WTC11 (cell line): ENCODE measurements around the gene FOXRED2. TPM values are rescaled to one million over a fixed set of nuclear protein-coding genes. Genes with fewer than 3 reads are reported as not detected.
A peak's percentile ranks its signal among the peaks of the same experiment; 100 is the strongest.

Experiments used
- ATAC-seq: fragments of 200-7000 bp; cut with Tn5 transposase; 2 replicates; pipeline ENCODE4 v1.10.0; 2021; ENCODE audit warnings: mild to moderate bottlenecking, moderate library complexity
- CTCF ChIA-PET: fragments of 300-600 bp; sonication (Branson Sonifier 250); formaldehyde crosslinking; loops from one replicate; lab custom pipeline; 2021; ENCODE audit warnings: antibody characterized with exemption; lab: Charles Lee
- POLR2A ChIA-PET: fragments of 350-600 bp; sonication (Branson Sonifier 250); formaldehyde crosslinking; loops from one replicate; lab custom pipeline; 2021; ENCODE audit warnings: antibody characterized with exemption; lab: Charles Lee
- DNase-seq: peaks from one replicate; pipeline ENCODE4 v3.0.0; 2021; ENCODE audit warnings: low spot score
- H3K27ac Mint-ChIP-seq: 2 replicates; pipeline ENCODE4 v1.8.0; 2021; ENCODE audit warnings: mixed read lengths
- H3K27me3 Mint-ChIP-seq: 2 replicates; pipeline ENCODE4 v1.8.0; 2021; ENCODE audit warnings: low read depth, mild to moderate bottlenecking, moderate library complexity, mixed read lengths
- H3K36me3 Mint-ChIP-seq: 2 replicates; pipeline ENCODE4 v1.8.0; 2021; ENCODE audit warnings: mixed read lengths
- H3K4me1 Mint-ChIP-seq: 2 replicates; pipeline ENCODE4 v1.8.0; 2022; ENCODE audit warnings: mixed read lengths
- H3K4me3 Mint-ChIP-seq: 2 replicates; pipeline ENCODE4 v1.8.0; 2021; ENCODE audit warnings: mild to moderate bottlenecking, moderate library complexity, mixed read lengths
- H3K9me3 Mint-ChIP-seq: 2 replicates; pipeline ENCODE4 v1.8.0; 2021; ENCODE audit warnings: mixed read lengths
- AFF4 ChIP-seq: sonication (generic); formaldehyde crosslinking; IDR thresholded peaks from 2 replicates; pipeline ENCODE4 v1.8.1; 2023; ENCODE audit warnings: mild to moderate bottlenecking, missing genetic modification reagents, borderline replicate concordance
- E2F1 ChIP-seq: sonication (generic); formaldehyde crosslinking; IDR thresholded peaks from 2 replicates; pipeline ENCODE4 v1.8.0; 2022; ENCODE audit warnings: mild to moderate bottlenecking, missing genetic modification reagents
- ETV6 ChIP-seq: sonication (generic); formaldehyde crosslinking; IDR thresholded peaks from 2 replicates; pipeline ENCODE4 v1.8.1; 2022; ENCODE audit warnings: mild to moderate bottlenecking, missing genetic modification reagents
- FOXK1 ChIP-seq: sonication (generic); formaldehyde crosslinking; IDR thresholded peaks from 2 replicates; pipeline ENCODE4 v1.8.0; 2022; ENCODE audit warnings: mild to moderate bottlenecking, moderate library complexity, missing genetic modification reagents
- FOXP1 ChIP-seq: sonication (generic); formaldehyde crosslinking; IDR thresholded peaks from 2 replicates; pipeline ENCODE4 v1.8.0; 2022; ENCODE audit warnings: missing genetic modification reagents, mild to moderate bottlenecking, moderate library complexity, borderline replicate concordance
- NFYB ChIP-seq: sonication (generic); formaldehyde crosslinking; conservative IDR thresholded peaks from 2 replicates; pipeline ENCODE4 v1.8.0; 2022; ENCODE audit warnings: low read depth, missing genetic modification reagents
- NR1H2 ChIP-seq: sonication (generic); formaldehyde crosslinking; IDR thresholded peaks from 2 replicates; pipeline ENCODE4 v1.9.0; 2021; ENCODE audit warnings: mild to moderate bottlenecking, moderate library complexity, missing genetic modification reagents
- SMAD3 ChIP-seq: sonication (generic); formaldehyde crosslinking; IDR thresholded peaks from 2 replicates; pipeline ENCODE4 v1.8.0; 2022; ENCODE audit warnings: missing genetic modification reagents, mild to moderate bottlenecking, borderline replicate concordance
- TCF7 ChIP-seq: sonication (generic); formaldehyde crosslinking; IDR thresholded peaks from 2 replicates; pipeline ENCODE4 v1.8.0; 2022; ENCODE audit warnings: mild to moderate bottlenecking, low read depth, missing genetic modification reagents, moderate library complexity
- TEAD1 ChIP-seq: sonication (generic); formaldehyde crosslinking; IDR thresholded peaks from 2 replicates; pipeline ENCODE4 v1.8.0; 2022; ENCODE audit warnings: mild to moderate bottlenecking, missing genetic modification reagents
- TEAD4 ChIP-seq: sonication (generic); formaldehyde crosslinking; IDR thresholded peaks from 2 replicates; pipeline ENCODE4 v1.8.0; 2022; ENCODE audit warnings: mild to moderate bottlenecking, missing genetic modification reagents
- TP53 ChIP-seq: sonication (generic); formaldehyde crosslinking; IDR thresholded peaks from 2 replicates; pipeline ENCODE4 v1.8.1; 2023; ENCODE audit warnings: mild to moderate bottlenecking, missing genetic modification reagents
- ZNF396 ChIP-seq: fragments of 250-450 bp; sonication (Bioruptor Pico); IDR thresholded peaks from 2 replicates; pipeline ENCODE4 v1.8.0; 2021; ENCODE audit warnings: mild to moderate bottlenecking, moderate library complexity, borderline replicate concordance
- ZNF423 ChIP-seq: fragments of 250-450 bp; sonication (Bioruptor Pico); IDR thresholded peaks from 2 replicates; pipeline ENCODE4 v2.1.2; 2022; ENCODE audit warnings: mild to moderate bottlenecking, moderate library complexity
- total RNA-seq: library from RNA; stranded (reverse); gene quantifications from 3 replicates; pipeline ENCODE4 v1.2.3, GENCODE V29; 2021
- TF ChIP-seq, protein P1 (sequence below): sonication (generic); formaldehyde crosslinking; IDR thresholded peaks from 2 replicates; pipeline ENCODE4 v1.8.1; 2022; ENCODE audit warnings: mild to moderate bottlenecking, moderate library complexity, missing genetic modification reagents
- TF ChIP-seq, protein P2 (sequence below): fragments of 250-450 bp; sonication (Bioruptor Pico); IDR thresholded peaks from 2 replicates; pipeline ENCODE4 v1.9.0; 2021; ENCODE audit warnings: mild to moderate bottlenecking, borderline replicate concordance
- TF ChIP-seq, protein P3 (sequence below): sonication (generic); formaldehyde crosslinking; conservative IDR thresholded peaks from 2 replicates; pipeline ENCODE4 v1.8.1; 2023; ENCODE audit warnings: mild to moderate bottlenecking, low read depth, missing genetic modification reagents, moderate library complexity
- TF ChIP-seq, protein P4 (sequence below): fragments of 250-450 bp; sonication (Bioruptor Pico); IDR thresholded peaks from 2 replicates; pipeline ENCODE4 v1.8.0; 2021; ENCODE audit warnings: mild to moderate bottlenecking
- TF ChIP-seq, protein P5 (sequence below): sonication (generic); formaldehyde crosslinking; IDR thresholded peaks from 2 replicates; pipeline ENCODE4 v1.8.1; 2023; ENCODE audit warnings: mild to moderate bottlenecking, missing genetic modification reagents

Gene FOXRED2
- total RNA-seq, 1 experiment from 2014 or later = 20.1 TPM

GRCh38 chr22:36454916-36455570 is 51.8 kb downstream of the FOXRED2 start:
- H3K36me3 Mint-ChIP-seq = no peaks in the 10 kb centered on the region
- ATAC-seq = peak; percentile 83
- no peaks in the 10 kb centered on the region for H3K9me3 Mint-ChIP-seq
- CTCF ChIA-PET = interaction anchor here (0.7 to 2.0 kb wide), 5 partner anchors 9 to 169 kb away, joined by 3 to 7 read pairs (median 4); no protein-coding TSS in a partner anchor
- POLR2A ChIA-PET = interaction anchor here (0.5 to 2.0 kb wide), 10 partner anchors 15 to 148 kb away, joined by 3 to 9 read pairs (median 4); partner anchors contain the start of gene MYH9
- peaks cover 40% of the 10 kb centered on the region for H3K4me1 Mint-ChIP-seq
- H3K4me3 Mint-ChIP-seq = peak overlapping the region; percentile 56
- DNase-seq = peak; percentile 98
- H3K27ac Mint-ChIP-seq = 0 out of 2 replicates have a peak overlapping the region, but pooled peaks have one; percentile 94
- H3K27me3 Mint-ChIP-seq = peaks cover 8% of the 10 kb centered on the region
- TF ChIP-seq TEAD1 (CRISPR knock-in tag) (peak; percentile 72), SMAD3 (no peak; the same call in 1 of the 2 replicates), TP53 (CRISPR knock-in tag) (0 out of 2 replicates have a peak, but pooled peaks have one; percentile 40), E2F1 (CRISPR knock-in tag) (no peak), ETV6 (no peak), NFYB (CRISPR knock-in tag) (no peak), TEAD4 (CRISPR knock-in tag) (no peak), NR1H2 (CRISPR knock-in tag) (no peak), AFF4 (no peak), FOXK1 (CRISPR knock-in tag) (peak; percentile 77), ZNF396 (CRISPR knock-in tag) (no peak), FOXP1 (CRISPR knock-in tag) (0 out of 2 replicates have a peak, but pooled peaks have one; percentile 61), ZNF423 (CRISPR knock-in tag) (peak; percentile 49; the same call in 1 of the 2 replicates), TCF7 (CRISPR knock-in tag) (no peak)
- TF ChIP-seq, protein P1, sequence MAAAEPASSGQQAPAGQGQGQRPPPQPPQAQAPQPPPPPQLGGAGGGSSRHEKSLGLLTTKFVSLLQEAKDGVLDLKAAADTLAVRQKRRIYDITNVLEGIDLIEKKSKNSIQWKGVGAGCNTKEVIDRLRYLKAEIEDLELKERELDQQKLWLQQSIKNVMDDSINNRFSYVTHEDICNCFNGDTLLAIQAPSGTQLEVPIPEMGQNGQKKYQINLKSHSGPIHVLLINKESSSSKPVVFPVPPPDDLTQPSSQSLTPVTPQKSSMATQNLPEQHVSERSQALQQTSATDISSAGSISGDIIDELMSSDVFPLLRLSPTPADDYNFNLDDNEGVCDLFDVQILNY = peak; percentile 96
- TF ChIP-seq, protein P2, sequence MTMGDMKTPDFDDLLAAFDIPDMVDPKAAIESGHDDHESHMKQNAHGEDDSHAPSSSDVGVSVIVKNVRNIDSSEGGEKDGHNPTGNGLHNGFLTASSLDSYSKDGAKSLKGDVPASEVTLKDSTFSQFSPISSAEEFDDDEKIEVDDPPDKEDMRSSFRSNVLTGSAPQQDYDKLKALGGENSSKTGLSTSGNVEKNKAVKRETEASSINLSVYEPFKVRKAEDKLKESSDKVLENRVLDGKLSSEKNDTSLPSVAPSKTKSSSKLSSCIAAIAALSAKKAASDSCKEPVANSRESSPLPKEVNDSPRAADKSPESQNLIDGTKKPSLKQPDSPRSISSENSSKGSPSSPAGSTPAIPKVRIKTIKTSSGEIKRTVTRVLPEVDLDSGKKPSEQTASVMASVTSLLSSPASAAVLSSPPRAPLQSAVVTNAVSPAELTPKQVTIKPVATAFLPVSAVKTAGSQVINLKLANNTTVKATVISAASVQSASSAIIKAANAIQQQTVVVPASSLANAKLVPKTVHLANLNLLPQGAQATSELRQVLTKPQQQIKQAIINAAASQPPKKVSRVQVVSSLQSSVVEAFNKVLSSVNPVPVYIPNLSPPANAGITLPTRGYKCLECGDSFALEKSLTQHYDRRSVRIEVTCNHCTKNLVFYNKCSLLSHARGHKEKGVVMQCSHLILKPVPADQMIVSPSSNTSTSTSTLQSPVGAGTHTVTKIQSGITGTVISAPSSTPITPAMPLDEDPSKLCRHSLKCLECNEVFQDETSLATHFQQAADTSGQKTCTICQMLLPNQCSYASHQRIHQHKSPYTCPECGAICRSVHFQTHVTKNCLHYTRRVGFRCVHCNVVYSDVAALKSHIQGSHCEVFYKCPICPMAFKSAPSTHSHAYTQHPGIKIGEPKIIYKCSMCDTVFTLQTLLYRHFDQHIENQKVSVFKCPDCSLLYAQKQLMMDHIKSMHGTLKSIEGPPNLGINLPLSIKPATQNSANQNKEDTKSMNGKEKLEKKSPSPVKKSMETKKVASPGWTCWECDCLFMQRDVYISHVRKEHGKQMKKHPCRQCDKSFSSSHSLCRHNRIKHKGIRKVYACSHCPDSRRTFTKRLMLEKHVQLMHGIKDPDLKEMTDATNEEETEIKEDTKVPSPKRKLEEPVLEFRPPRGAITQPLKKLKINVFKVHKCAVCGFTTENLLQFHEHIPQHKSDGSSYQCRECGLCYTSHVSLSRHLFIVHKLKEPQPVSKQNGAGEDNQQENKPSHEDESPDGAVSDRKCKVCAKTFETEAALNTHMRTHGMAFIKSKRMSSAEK (CRISPR knock-in tag) = 0 out of 2 replicates have a peak, but pooled peaks have one; percentile 22
- TF ChIP-seq, protein P3, sequence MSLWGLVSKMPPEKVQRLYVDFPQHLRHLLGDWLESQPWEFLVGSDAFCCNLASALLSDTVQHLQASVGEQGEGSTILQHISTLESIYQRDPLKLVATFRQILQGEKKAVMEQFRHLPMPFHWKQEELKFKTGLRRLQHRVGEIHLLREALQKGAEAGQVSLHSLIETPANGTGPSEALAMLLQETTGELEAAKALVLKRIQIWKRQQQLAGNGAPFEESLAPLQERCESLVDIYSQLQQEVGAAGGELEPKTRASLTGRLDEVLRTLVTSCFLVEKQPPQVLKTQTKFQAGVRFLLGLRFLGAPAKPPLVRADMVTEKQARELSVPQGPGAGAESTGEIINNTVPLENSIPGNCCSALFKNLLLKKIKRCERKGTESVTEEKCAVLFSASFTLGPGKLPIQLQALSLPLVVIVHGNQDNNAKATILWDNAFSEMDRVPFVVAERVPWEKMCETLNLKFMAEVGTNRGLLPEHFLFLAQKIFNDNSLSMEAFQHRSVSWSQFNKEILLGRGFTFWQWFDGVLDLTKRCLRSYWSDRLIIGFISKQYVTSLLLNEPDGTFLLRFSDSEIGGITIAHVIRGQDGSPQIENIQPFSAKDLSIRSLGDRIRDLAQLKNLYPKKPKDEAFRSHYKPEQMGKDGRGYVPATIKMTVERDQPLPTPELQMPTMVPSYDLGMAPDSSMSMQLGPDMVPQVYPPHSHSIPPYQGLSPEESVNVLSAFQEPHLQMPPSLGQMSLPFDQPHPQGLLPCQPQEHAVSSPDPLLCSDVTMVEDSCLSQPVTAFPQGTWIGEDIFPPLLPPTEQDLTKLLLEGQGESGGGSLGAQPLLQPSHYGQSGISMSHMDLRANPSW = no peak
- TF ChIP-seq, protein P4, sequence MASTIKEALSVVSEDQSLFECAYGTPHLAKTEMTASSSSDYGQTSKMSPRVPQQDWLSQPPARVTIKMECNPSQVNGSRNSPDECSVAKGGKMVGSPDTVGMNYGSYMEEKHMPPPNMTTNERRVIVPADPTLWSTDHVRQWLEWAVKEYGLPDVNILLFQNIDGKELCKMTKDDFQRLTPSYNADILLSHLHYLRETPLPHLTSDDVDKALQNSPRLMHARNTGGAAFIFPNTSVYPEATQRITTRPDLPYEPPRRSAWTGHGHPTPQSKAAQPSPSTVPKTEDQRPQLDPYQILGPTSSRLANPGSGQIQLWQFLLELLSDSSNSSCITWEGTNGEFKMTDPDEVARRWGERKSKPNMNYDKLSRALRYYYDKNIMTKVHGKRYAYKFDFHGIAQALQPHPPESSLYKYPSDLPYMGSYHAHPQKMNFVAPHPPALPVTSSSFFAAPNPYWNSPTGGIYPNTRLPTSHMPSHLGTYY (CRISPR knock-in tag) = no peak
- TF ChIP-seq, protein P5, sequence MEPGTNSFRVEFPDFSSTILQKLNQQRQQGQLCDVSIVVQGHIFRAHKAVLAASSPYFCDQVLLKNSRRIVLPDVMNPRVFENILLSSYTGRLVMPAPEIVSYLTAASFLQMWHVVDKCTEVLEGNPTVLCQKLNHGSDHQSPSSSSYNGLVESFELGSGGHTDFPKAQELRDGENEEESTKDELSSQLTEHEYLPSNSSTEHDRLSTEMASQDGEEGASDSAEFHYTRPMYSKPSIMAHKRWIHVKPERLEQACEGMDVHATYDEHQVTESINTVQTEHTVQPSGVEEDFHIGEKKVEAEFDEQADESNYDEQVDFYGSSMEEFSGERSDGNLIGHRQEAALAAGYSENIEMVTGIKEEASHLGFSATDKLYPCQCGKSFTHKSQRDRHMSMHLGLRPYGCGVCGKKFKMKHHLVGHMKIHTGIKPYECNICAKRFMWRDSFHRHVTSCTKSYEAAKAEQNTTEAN (CRISPR knock-in tag) = no peak
